SK-N-SH treated with all-trans-retinoic acid at 6 μM for 48 hours (cell line): ENCODE results near the gene SLC38A3.
A peak's percentile ranks its signal among the peaks of the same experiment; 100 is the strongest.

Source experiments
- ATAC-seq: fragments of 200-7000 bp; cut with Tn5 transposase; 3 replicates; pipeline ENCODE4 v1.9.1; 2020; ENCODE audit warnings: mild to moderate bottlenecking, moderate library complexity
- ARNTL ChIP-seq: fragments of 450-650 bp; formaldehyde crosslinking; IDR thresholded peaks from 2 replicates; pipeline ENCODE4 v1.5.0; 2020; ENCODE audit warnings: low read depth, mild to moderate bottlenecking, moderate library complexity, borderline replicate concordance
- BACH2 ChIP-seq: fragments of 250-450 bp; sonication (Bioruptor Pico); IDR thresholded peaks from 2 replicates; pipeline ENCODE4 v1.9.0; 2021; ENCODE audit warnings: mild to moderate bottlenecking, borderline replicate concordance
- CREB5 ChIP-seq: fragments of 250-450 bp; sonication (Bioruptor Pico); IDR thresholded peaks from 2 replicates; pipeline ENCODE4 v1.5.1; 2020; ENCODE audit warnings: low read depth, mild to moderate bottlenecking, moderate library complexity
- CSRNP3 ChIP-seq: fragments of 250-450 bp; sonication (Bioruptor Pico); IDR thresholded peaks from 2 replicates; pipeline ENCODE4 v1.5.1; 2021; ENCODE audit warnings: mild to moderate bottlenecking, moderate library complexity
- ESRRG ChIP-seq: fragments of 250-450 bp; sonication (Bioruptor Pico); IDR thresholded peaks from 2 replicates; pipeline ENCODE4 v1.6.1; 2021; ENCODE audit warnings: mild to moderate bottlenecking
- ISL1 ChIP-seq: fragments of 250-450 bp; sonication (Bioruptor Pico); IDR thresholded peaks from 2 replicates; pipeline ENCODE4 v2.1.2; 2022; ENCODE audit warnings: mild to moderate bottlenecking, moderate library complexity
- OSR1 ChIP-seq: fragments of 250-450 bp; sonication (Bioruptor Pico); IDR thresholded peaks from 2 replicates; pipeline ENCODE4 v1.8.0; 2022; ENCODE audit warnings: moderate library complexity, mild to moderate bottlenecking, inconsistent platforms
- PATZ1 ChIP-seq: fragments of 250-450 bp; sonication (Bioruptor Pico); IDR thresholded peaks from 2 replicates; pipeline ENCODE4 v1.8.0; 2020; ENCODE audit warnings: mild to moderate bottlenecking, moderate library complexity, borderline replicate concordance
- PPARA ChIP-seq: fragments of 250-450 bp; sonication (Bioruptor Pico); IDR thresholded peaks from 2 replicates; pipeline ENCODE4 v1.5.0; 2020; ENCODE audit warnings: mild to moderate bottlenecking, borderline replicate concordance
- SNAI2 ChIP-seq: fragments of 250-450 bp; sonication (Bioruptor Pico); IDR thresholded peaks from 2 replicates; pipeline ENCODE4 v1.5.0; 2020; ENCODE audit warnings: mild to moderate bottlenecking, moderate library complexity
- TCF4 ChIP-seq: fragments of 250-450 bp; sonication (Bioruptor Pico); IDR thresholded peaks from 2 replicates; pipeline ENCODE4 v1.8.0; 2021; ENCODE audit warnings: mild to moderate bottlenecking, moderate library complexity, borderline replicate concordance
- TSHZ2 ChIP-seq: fragments of 250-450 bp; sonication (Bioruptor Pico); IDR thresholded peaks from 2 replicates; pipeline ENCODE4 v1.5.0; 2020; ENCODE audit warnings: mild to moderate bottlenecking, moderate library complexity
- ZC3H10 ChIP-seq: fragments of 250-450 bp; sonication (Bioruptor Pico); IDR thresholded peaks from 2 replicates; pipeline ENCODE4 v1.5.1; 2021; ENCODE audit warnings: mild to moderate bottlenecking, moderate library complexity
- ZFP30 ChIP-seq: fragments of 450-650 bp; formaldehyde crosslinking; IDR thresholded peaks from 2 replicates; pipeline ENCODE4 v1.5.0; 2022; ENCODE audit warnings: mild to moderate bottlenecking, moderate library complexity
- ZNF565 ChIP-seq: fragments of 450-650 bp; formaldehyde crosslinking; conservative IDR thresholded peaks from 2 replicates; pipeline ENCODE4 v1.5.0; 2020; ENCODE audit warnings: low read depth, mild to moderate bottlenecking, moderate library complexity
- ZNF70 ChIP-seq: fragments of 450-650 bp; formaldehyde crosslinking; IDR thresholded peaks from 2 replicates; pipeline ENCODE4 v1.5.0; 2020; ENCODE audit warnings: mild to moderate bottlenecking, moderate library complexity
- ZNF8 ChIP-seq: fragments of 450-650 bp; formaldehyde crosslinking; IDR thresholded peaks from 2 replicates; pipeline ENCODE4 v1.5.0; 2020; ENCODE audit warnings: mild to moderate bottlenecking, moderate library complexity

SLC38A3 gene

GRCh38 chr3:50162034-50162883, 42.8 kb upstream of the SLC38A3 start (continued):
- no peak for TF ChIP-seq OSR1 (CRISPR knock-in tag)

GRCh38 chr3:50163572-50164455, 41.3 kb upstream of the SLC38A3 start:
- peak; percentile 76 for ATAC-seq
- TF ChIP-seq ESRRG (CRISPR knock-in tag), result no peak
- peak; percentile 50 for TF ChIP-seq ISL1 (CRISPR knock-in tag)

GRCh38 chr3:50164481-50164880, 40.6 kb upstream of the SLC38A3 start:
- TF ChIP-seq ZNF8 (CRISPR knock-in tag) (no peak), TSHZ2 (CRISPR knock-in tag) (no peak), SNAI2 (CRISPR knock-in tag) (no peak), ZNF70 (no peak), CREB5 (no peak), ISL1 (CRISPR knock-in tag) (no peak), ZFP30 (CRISPR knock-in tag) (no peak), PATZ1 (no peak), ARNTL (CRISPR knock-in tag) (no peak), CSRNP3 (CRISPR knock-in tag) (no peak), BACH2 (CRISPR knock-in tag) (no peak)
- TF ChIP-seq, all 23 proteins: peak for 0
- ATAC-seq, result no peak

- peak; percentile 75 for ATAC-seq
- TF ChIP-seq ZNF8 (CRISPR knock-in tag) (no peak), ZNF565 (CRISPR knock-in tag) (no peak)
These were observed 39.8 kb upstream of the SLC38A3 start for GRCh38 chr3:50164984-50165909.

- ATAC-seq, result peak; percentile 29
- no peak for TF ChIP-seq ISL1 (CRISPR knock-in tag)
- TF ChIP-seq ZC3H10 (CRISPR knock-in tag), result no peak
- TF ChIP-seq ZFP30 (CRISPR knock-in tag), result no peak
- TF ChIP-seq TCF4 (CRISPR knock-in tag), result no peak
- TF ChIP-seq PPARA, result no peak
These were observed 39.0 kb upstream of the SLC38A3 start for GRCh38 chr3:50165910-50166538.
